Activated CD4-positive, CD25-positive, alpha-beta regulatory T cell (primary cell): ENCODE results near the gene CAVIN2.

Experiments
- DNase-seq, 4 experiments: peaks; one replicate each; lab custom pipeline; 2025; lab: John Stamatoyannopoulos, UW

The CAVIN2 gene

GRCh38 chr2:191839918-191840804, 6.7 kb downstream of the CAVIN2 start:
- DNase-seq: no peak

- no peak for DNase-seq
Measured at GRCh38 chr2:191838526-191838925, 8.4 kb downstream of the CAVIN2 start.

- no peak for DNase-seq
Measured at GRCh38 chr2:191836853-191837769, 9.8 kb downstream of the CAVIN2 start.

- no peak for DNase-seq
Measured at GRCh38 chr2:191836471-191836852, 10.4 kb downstream of the CAVIN2 start.

GRCh38 chr2:191835539-191836350, 11.1 kb downstream of the CAVIN2 start:
- no peak for DNase-seq

- DNase-seq: no peak
Measured at GRCh38 chr2:191835100-191835499, 11.8 kb downstream of the CAVIN2 start.

- DNase-seq: no peak
Measured at GRCh38 chr2:191833356-191833755, 13.5 kb downstream of the CAVIN2 start.

- no peak for DNase-seq
Measured at GRCh38 chr2:191832668-191833067, 14.2 kb downstream of the CAVIN2 start.

- DNase-seq: no peak
Measured at GRCh38 chr2:191831410-191831994, 15.4 kb downstream of the CAVIN2 start.

GRCh38 chr2:191824398-191824797, 22.5 kb downstream of the CAVIN2 start:
- DNase-seq: no peak

- DNase-seq: no peak
Measured at GRCh38 chr2:191821078-191821477, 25.8 kb downstream of the CAVIN2 start.

GRCh38 chr2:191818725-191819350, 28.1 kb downstream of the CAVIN2 start:
- DNase-seq: no peak

- no peak for DNase-seq
Measured at GRCh38 chr2:191818133-191818532, 28.8 kb downstream of the CAVIN2 start.

- no peak for DNase-seq
Measured at GRCh38 chr2:191815010-191815409, 31.9 kb downstream of the CAVIN2 start.

GRCh38 chr2:191813943-191814342, 32.9 kb downstream of the CAVIN2 start:
- DNase-seq: no peak

- no peak for DNase-seq
Measured at GRCh38 chr2:191811807-191812602, 34.9 kb downstream of the CAVIN2 start.

- no peak for DNase-seq
Measured at GRCh38 chr2:191806396-191806795, 40.5 kb downstream of the CAVIN2 start.

- no peak for DNase-seq
Measured at GRCh38 chr2:191804766-191805165, 42.1 kb downstream of the CAVIN2 start.

GRCh38 chr2:191803007-191803406, 43.9 kb downstream of the CAVIN2 start:
- DNase-seq: no peak

GRCh38 chr2:191802180-191802579, 44.7 kb downstream of the CAVIN2 start:
- no peak for DNase-seq
